Tibial nerve (tissue), 3 donors: ENCODE data around the gene CYYR1.

ENCODE experiments used
- POLR2A ChIP-seq, 2 donors: fragments of 450-650 bp; IDR thresholded peaks; one replicate each; pipeline ENCODE4 v1.6.1; 2017; ENCODE audit warnings: antibody characterized with exemption in 2 of 2, mild to moderate bottlenecking in 2 of 2, moderate library complexity in 2 of 2
- TF ChIP-seq, protein P1 (sequence below), 5 experiments: fragments of 200-600 bp in 3 of 5; fragments of 450-650 bp in 2 of 5; sonication (generic) in 3 of 5; IDR thresholded peaks; one replicate each; pipeline ENCODE4 v1.5.1; 2016 to 2019; ENCODE audit warnings: antibody characterized with exemption in 5 of 5, mild to moderate bottlenecking in 3 of 5, moderate library complexity in 2 of 5

DNA sequence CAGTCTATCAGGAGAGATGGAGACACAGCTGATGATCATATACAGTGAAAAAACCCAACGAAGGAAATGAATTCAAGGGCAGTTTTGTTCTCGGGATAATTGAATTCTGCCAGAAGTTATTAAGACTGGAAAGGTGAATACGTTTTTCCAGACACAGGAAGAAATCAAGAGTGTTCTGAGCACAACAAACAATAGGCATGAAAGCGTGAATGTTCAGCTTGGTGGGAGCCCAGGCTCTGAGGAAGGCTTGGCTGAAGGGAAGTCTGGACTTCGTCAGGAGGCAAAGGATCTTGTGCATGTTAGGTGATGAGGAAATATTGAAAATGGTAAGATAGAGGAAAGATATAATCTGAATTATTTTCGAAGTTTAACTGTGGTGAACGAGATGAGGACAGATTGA is 50.4 kb downstream of the CYYR1 start:
- TF ChIP-seq, protein P1, sequence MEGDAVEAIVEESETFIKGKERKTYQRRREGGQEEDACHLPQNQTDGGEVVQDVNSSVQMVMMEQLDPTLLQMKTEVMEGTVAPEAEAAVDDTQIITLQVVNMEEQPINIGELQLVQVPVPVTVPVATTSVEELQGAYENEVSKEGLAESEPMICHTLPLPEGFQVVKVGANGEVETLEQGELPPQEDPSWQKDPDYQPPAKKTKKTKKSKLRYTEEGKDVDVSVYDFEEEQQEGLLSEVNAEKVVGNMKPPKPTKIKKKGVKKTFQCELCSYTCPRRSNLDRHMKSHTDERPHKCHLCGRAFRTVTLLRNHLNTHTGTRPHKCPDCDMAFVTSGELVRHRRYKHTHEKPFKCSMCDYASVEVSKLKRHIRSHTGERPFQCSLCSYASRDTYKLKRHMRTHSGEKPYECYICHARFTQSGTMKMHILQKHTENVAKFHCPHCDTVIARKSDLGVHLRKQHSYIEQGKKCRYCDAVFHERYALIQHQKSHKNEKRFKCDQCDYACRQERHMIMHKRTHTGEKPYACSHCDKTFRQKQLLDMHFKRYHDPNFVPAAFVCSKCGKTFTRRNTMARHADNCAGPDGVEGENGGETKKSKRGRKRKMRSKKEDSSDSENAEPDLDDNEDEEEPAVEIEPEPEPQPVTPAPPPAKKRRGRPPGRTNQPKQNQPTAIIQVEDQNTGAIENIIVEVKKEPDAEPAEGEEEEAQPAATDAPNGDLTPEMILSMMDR (IDR thresholded peaks at IDR 0.05): no peak
- TF ChIP-seq POLR2A (IDR thresholded peaks at IDR 0.05): no peak
